ENCODE measurements around the gene TMPRSS6. TPM values are rescaled to one million over a fixed set of nuclear protein-coding genes. Genes with fewer than 3 reads are reported as not detected.

Gene TMPRSS6
- total RNA-seq = not detected in 2 replicates

DNA sequence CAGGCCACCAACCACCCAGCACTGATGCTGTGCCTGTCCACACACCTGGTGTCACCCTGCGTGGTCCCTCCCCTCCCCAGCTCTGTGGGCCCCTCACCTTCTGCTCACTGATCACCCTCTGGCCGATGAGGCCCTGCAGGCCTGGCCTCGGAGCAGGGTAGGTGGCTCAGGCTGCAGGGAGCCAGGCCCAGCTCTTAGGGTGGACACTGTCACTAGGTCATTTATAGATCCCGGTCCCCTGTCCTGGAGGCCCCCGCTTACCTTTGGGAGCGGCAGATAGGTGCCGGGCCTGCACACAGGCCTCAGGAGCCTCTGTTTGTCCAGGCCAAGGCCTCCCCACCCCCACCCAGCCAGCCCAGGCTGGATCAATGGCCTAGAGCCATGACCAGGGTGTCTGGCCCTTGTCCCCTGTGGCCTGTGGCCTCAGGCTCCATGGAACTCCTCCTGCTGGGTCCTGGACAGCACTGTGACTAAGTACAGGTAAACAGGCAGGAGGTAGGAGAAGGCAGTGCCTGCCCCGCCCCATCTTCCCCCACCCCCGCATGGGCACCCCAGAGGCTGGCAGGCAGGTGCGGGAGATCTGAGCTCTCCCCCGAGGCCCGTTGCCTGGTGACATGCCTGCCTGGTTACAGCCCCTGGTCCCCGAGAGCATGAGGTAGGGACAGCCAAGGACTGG lies at the start of gene TMPRSS6:
Gene TMPRSS6, minus strand, starts transcription at position 472 of the 676 bp plus-strand sequence. CDS start 6,296 bp downstream, outside the sequence.
- DNase-seq (ENCODE audit: low read depth, low spot score) = no peak

DNA sequence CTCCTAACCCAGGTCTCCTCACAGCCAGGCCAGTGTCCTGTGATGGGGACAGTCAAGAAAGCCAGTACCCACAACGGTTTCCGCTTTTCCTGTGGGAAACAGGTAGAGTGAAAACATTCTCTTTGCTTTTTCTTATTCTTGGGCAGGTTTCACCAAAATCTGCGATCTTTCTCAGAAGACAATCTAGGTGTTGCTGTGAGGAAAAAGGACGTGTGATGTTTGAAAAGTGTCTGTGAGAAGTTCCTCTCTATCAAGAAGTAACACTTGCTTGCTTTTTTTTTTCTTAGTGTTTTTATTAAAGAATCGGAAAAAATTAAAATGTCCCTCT lies 49.4 kb upstream of the TMPRSS6 start:
- no peak for DNase-seq (ENCODE audit: low read depth, low spot score)

DNA sequence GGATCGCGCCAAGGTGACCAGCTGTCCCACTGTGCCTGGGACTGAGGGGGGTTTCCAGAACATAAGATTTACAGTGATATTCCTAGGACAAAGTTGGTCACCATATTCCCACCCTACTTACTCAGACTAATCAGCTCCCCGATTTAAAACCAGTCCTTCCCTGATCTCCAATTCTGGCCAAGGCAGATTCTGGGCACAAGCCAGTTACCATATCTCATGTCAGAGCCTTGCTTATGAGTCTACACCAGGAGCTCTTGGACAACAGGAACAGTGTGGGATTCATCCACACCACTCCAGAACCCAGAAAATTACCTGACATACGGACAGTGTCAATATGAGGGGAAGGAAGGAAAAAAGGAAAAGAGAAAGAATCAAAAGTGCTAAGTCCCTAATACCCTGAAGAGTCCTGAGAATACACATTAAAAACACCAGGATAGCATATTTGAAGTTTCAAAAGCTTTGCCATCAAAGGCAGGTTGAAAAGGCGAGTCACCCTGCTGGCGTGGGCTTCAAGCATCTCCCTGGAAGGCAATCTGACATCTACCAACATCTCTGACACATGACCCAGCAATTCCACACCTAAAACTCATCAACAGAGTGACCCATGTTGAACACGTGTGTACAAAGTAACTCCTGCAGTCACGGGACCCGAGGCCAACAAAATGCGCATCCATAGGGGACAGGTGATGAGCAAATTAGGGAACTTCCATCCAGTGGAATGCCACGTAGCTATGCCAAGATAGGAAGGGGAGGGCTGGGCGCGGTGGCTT lies 48.2 kb upstream of the TMPRSS6 start:
- no peak for DNase-seq (ENCODE audit: low read depth, low spot score)

DNA sequence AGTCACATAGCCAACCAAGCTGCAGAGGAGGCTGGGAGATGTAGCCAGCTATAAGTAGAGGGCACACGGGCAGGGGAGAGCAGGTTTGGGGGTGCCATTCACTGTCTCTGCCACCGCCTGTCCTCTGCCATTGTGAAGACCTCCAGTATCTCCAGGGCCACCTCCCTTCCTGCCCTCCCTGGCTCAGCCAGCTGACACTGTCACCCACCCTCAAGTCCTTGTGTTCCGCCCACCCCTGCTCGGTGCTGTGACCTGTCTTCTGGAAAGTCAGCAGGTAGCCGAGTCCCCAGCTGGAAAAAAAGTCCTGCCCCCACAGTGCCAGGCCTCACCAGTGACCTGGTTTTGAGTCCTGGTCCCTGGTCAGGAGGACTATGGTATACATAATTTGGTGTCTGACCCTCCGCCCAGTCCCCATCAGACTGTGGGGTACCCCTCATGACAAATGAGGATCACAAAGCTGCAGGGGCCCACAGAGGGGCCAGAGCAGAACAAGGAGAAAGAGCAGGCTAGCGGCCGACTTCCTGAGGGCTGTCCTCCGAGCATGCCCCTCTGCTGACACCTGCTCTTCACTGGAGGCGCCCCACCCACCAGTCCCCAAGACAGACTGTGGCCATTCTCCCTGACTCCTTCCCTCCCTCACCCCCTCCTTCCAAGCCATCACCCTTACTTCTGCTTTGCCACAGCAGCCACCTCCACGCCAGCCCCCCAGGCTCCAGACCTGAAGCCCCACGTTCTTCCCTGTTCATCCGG lies 47.3 kb upstream of the TMPRSS6 start:
- DNase-seq (ENCODE audit: low read depth, low spot score) = no peak

- DNase-seq (ENCODE audit: low read depth, low spot score) = no peak
Observed at GRCh38 chr22:37155971-37156370, 46.5 kb upstream of the TMPRSS6 start.

GRCh38 chr22:37154925-37155712 lies 45.6 kb upstream of the TMPRSS6 start:
- no peak for DNase-seq (ENCODE audit: low read depth, low spot score)

GRCh38 chr22:37153901-37154300 lies 44.4 kb upstream of the TMPRSS6 start:
- no peak for DNase-seq (ENCODE audit: low read depth, low spot score)

DNA sequence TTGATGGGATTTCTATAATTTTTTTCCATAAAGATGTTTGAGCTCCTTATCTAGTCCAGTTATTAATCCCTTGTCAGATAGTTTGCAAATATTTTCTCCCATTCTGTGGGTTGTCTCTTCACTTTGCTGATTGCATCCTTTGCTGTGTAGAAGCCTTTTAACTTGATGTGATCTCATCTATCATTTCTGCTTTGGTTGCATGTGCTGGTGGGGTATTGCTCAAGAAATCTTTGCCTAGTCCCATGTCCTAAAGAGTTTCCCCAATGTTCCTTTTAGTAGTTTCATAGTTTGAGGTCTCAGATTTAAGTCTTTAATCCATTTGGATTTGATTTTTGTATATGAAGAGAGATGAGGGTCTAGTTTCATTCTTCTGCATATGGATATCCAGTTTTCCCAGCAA lies 41.9 kb upstream of the TMPRSS6 start:
- DNase-seq (ENCODE audit: low read depth, low spot score) = no peak

DNA sequence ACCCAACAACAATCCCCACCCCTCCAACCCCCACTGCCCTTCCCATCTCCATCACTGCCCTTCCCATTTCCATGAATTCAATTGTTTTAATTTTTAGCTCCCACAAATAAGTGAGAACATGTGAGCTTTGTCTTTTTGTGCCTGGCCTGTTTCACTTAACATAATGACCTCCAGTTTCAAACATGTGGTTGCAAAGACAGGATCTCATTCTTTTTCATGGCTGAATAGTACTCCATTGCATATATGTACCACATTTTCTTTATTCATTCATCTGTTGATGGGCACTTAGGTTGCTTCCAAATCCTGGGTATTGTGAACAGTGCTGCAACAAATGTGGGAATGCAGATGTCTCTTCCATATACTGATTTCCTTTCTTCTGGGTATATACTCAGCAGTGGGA lies 41.2 kb upstream of the TMPRSS6 start:
- no peak for DNase-seq (ENCODE audit: low read depth, low spot score)

DNA sequence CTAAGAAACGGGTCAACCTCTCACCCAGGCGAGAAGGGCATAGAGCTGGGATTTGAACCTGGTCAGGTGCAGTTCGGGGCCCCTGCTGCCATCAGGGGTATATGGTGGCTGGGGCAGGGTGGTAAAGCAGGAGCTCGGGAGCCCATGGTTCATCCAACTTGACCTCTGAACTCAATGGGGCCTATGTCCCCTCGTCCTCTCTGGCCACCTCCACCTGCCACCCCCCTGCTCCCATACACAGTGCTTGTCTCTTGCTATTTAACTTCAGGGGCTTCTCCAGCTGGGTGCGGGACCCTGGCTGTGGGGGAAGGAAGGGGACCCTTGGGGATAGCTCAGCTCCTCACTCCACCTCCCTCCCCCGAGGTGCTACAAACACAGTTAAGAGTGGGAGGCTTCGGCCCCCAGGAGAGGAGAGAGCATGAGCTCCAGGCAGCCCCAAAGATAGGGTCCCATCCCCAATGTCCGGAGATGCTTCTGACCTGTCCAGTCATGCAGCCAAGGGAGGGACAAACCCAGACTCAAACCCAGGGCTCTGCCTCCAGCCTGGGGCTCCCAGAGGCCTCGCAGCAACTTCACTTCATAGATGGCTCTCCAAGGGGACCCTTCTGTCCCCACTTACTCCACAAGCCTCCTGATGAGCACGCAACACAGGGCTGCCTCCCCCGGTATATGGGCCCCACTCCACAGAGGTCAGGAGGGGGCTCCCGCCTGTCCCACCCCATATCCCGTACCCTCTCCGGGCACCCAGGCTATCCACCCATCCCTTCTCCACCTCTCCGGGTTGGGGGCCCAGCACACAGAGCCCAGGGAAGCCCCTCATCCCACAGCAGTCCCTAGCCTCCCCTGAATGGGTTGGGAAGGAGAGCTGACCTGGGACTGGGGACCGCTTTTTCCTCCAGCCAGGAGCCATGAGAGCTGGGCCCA lies 39.5 kb upstream of the TMPRSS6 start:
- no peak for DNase-seq (ENCODE audit: low read depth, low spot score)

DNA sequence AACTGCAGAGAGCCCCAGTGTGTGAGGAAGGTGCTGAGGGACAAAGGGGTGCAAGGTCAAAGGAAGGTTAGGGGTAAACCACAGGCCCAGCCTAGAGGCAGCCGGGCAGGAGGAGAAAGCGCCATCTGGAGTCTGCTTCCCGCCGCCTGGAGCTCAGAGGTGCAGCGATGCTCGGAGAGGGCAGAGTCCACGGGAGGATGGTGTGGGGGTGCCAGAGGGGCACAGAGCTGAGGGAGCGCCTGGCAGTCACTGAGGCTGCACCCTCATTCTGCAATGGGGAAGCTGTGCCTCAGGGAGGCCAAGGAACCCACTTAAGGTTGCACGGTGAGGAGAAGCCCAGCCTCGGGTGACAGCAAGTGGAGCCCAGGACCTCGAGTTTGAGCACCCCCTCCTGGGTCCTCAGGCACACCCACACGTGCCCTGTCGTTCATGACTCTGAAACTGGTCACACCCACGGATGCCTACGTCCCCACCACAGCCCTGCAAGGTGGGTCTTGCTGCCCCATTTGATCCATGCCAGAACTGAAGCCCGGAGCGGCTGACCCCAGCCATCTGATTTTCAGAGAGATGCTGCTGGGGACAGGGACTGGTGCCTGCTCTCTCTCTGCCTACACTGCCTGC lies 38.6 kb upstream of the TMPRSS6 start:
- DNase-seq (ENCODE audit: low read depth, low spot score) = no peak

- no peak for DNase-seq (ENCODE audit: low read depth, low spot score)
Observed at GRCh38 chr22:37147186-37147990, 37.9 kb upstream of the TMPRSS6 start.

DNA sequence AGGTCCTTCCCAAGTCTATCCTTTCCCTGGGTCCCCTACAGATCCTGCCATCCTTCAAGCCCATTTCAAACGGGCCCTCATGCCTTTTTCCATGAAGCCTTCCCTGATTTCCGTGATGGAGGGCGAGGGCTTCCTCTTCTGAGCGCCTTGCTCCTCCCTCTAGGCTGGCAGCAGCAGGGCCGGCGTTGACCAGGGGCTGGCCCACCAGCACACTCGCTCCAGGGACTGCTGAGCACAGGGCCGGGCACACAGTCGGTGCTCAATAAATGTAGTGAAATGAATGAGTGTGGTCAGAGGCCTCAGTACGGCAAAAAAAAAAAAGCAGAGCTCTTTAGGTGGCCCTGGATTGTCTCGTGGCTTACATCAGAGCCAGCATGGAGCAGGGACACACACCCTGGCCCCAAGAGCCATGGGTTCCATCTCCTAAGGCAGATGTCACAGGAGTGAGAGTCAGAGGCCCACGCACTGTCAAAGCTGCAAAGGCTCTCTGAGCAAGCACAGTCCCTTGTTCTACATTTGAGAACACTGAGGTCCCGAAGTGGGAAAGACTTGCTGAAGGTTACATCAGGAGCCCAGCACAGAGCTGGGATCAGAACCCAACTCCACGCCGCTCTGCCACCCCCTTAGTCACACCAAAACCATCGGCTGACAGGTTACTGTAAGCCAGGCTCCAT lies 37.1 kb upstream of the TMPRSS6 start:
- DNase-seq (ENCODE audit: low read depth, low spot score) = no peak

DNA sequence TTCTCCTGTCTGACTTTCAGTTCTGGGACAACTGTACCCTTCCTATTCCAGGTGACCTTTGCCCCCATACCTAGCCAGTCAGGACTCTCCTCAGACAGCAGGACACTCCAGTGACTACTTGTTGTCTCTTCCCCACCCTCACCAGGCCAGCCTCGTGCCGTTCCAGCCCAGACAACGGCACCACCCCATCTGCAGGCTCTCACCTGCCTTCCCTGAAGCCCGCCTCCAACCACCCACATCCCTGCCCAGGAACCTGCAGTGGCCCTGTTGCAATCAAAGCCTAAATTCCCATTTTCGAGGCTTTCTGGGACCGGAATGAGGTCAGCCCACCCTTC lies 36.5 kb upstream of the TMPRSS6 start:
- DNase-seq (ENCODE audit: low read depth, low spot score) = no peak

- DNase-seq (ENCODE audit: low read depth, low spot score) = no peak
Observed at GRCh38 chr22:37145180-37146050, 35.9 kb upstream of the TMPRSS6 start.

- DNase-seq (ENCODE audit: low read depth, low spot score) = no peak
Observed at GRCh38 chr22:37144180-37144554, 34.7 kb upstream of the TMPRSS6 start.

DNA sequence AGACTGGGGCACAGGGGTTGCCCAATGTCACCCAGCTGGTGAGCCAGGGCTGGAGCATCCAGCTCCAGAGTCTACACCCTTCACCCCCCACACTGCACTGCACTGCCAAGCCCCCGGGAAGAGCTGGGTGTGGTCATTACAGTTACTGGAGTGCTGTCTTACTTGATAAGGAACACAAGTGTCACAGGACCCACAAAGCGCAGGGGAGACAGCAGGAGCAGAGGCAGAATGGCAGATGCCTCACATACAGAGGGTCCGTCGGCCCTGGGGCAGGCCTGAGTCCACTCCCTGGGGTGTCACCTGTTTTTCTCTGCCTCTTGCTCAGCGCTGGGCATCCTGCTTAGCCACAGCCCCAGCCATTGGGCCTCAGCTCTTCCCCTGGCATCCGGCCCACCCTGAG lies 32.5 kb upstream of the TMPRSS6 start:
- no peak for DNase-seq (ENCODE audit: low read depth, low spot score)

- no peak for DNase-seq (ENCODE audit: low read depth, low spot score)
Observed at GRCh38 chr22:37141476-37141875, 32.0 kb upstream of the TMPRSS6 start.
